MM.1S (cell line): ENCODE results near the gene CCNJ.
"Not testable (repeated sequence)": the region's sequence is repeated elsewhere in the genome, so short reads cannot be mapped to it uniquely, and the experiment has no call there.

Experiments used
- EZH2 ChIP-seq: fragments of 300-600 bp; sonication (generic); optimal IDR thresholded peaks from 2 replicates; pipeline ENCODE3; 2017; ENCODE audit warnings: low read depth, mild to moderate bottlenecking, antibody characterized with exemption, low read length, mixed read lengths
- EZH2phosphoT487 ChIP-seq: fragments of 300-600 bp; sonication (generic); IDR thresholded peaks from 2 replicates; pipeline ENCODE4 v1.6.1; 2018; ENCODE audit warnings: antibody characterized with exemption, low read length
- TF ChIP-seq, protein P1 (sequence below): fragments of 300-600 bp; sonication (generic); IDR thresholded peaks from 2 replicates; pipeline ENCODE4 v1.5.1; 2016; ENCODE audit warnings: antibody characterized with exemption, low read length, mixed read lengths

DNA sequence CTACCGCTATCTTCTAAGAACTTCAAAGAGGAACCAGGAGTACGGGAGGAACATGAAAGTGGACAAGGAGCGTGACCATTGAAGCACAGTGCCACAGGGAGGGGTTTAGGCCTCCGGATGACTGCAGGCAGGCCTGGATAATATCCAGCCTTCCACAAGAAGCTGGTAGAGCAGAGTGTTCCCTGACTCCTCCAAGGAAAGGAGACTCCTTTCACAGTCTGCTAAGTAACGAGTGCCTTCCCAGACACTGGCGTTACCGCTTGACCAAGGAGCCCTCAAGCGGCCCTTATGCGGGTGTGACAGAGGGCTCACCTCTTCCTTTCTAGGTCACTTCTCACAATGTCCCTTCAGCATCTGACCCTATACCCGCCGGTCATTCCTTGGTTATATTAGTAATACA lies 49.0 kb upstream of the CCNJ start:
- TF ChIP-seq, protein P1, sequence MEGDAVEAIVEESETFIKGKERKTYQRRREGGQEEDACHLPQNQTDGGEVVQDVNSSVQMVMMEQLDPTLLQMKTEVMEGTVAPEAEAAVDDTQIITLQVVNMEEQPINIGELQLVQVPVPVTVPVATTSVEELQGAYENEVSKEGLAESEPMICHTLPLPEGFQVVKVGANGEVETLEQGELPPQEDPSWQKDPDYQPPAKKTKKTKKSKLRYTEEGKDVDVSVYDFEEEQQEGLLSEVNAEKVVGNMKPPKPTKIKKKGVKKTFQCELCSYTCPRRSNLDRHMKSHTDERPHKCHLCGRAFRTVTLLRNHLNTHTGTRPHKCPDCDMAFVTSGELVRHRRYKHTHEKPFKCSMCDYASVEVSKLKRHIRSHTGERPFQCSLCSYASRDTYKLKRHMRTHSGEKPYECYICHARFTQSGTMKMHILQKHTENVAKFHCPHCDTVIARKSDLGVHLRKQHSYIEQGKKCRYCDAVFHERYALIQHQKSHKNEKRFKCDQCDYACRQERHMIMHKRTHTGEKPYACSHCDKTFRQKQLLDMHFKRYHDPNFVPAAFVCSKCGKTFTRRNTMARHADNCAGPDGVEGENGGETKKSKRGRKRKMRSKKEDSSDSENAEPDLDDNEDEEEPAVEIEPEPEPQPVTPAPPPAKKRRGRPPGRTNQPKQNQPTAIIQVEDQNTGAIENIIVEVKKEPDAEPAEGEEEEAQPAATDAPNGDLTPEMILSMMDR, result not testable (repeated sequence)
- not testable (repeated sequence) for TF ChIP-seq EZH2, EZH2phosphoT487
